Ovary (tissue), 3 donors: ENCODE results near the gene MED15.

Experiments
- EP300 ChIP-seq: sonication (generic); formaldehyde crosslinking; IDR thresholded peaks from one replicate; pipeline ENCODE4 v1.6.1; 2017; ENCODE audit warnings: antibody characterized with exemption
- POLR2A ChIP-seq: fragments of 450-650 bp; IDR thresholded peaks from one replicate; pipeline ENCODE4 v1.6.1; 2017; ENCODE audit warnings: antibody characterized with exemption, mild to moderate bottlenecking, moderate library complexity
- TF ChIP-seq, protein P1 (sequence below), 3 donors: fragments of 450-650 bp in 2 of 3; fragments of 200-600 bp in 1 of 3; IDR thresholded peaks; one replicate each; pipeline versions ENCODE4 v1.5.1 to v1.8.0; 2016 to 2022; ENCODE audit warnings: antibody characterized with exemption in 3 of 3, mild to moderate bottlenecking in 1 of 3
- donor health status: DM: no; HTN: no; CAD: no.

DNA sequence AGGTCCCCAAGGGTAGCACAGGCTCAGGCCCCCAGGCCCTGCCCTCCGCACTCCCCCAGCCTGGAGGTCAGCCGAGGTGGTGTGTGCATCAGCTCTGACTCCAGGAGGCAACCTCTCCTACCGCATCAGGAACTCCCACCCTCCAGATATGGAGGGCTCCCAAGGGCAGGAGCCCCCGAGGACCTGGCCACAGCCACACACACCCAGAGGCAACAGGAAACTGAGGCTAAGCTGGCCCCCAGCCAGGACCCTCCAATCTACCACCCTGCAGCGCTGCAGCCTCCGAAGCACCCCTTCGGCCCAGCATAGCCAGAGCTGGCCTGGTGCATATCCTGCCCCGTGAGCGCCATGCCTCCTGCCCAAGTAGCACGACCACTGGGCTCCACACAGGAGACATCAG is 104.0 kb downstream of the MED15 start:
- TF ChIP-seq POLR2A (no peak), EP300 (no peak)
- TF ChIP-seq, protein P1, sequence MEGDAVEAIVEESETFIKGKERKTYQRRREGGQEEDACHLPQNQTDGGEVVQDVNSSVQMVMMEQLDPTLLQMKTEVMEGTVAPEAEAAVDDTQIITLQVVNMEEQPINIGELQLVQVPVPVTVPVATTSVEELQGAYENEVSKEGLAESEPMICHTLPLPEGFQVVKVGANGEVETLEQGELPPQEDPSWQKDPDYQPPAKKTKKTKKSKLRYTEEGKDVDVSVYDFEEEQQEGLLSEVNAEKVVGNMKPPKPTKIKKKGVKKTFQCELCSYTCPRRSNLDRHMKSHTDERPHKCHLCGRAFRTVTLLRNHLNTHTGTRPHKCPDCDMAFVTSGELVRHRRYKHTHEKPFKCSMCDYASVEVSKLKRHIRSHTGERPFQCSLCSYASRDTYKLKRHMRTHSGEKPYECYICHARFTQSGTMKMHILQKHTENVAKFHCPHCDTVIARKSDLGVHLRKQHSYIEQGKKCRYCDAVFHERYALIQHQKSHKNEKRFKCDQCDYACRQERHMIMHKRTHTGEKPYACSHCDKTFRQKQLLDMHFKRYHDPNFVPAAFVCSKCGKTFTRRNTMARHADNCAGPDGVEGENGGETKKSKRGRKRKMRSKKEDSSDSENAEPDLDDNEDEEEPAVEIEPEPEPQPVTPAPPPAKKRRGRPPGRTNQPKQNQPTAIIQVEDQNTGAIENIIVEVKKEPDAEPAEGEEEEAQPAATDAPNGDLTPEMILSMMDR (IDR thresholded peaks at IDR 0.05) = no peak
